ENCODE measurements around the gene DSTYK.

DNA sequence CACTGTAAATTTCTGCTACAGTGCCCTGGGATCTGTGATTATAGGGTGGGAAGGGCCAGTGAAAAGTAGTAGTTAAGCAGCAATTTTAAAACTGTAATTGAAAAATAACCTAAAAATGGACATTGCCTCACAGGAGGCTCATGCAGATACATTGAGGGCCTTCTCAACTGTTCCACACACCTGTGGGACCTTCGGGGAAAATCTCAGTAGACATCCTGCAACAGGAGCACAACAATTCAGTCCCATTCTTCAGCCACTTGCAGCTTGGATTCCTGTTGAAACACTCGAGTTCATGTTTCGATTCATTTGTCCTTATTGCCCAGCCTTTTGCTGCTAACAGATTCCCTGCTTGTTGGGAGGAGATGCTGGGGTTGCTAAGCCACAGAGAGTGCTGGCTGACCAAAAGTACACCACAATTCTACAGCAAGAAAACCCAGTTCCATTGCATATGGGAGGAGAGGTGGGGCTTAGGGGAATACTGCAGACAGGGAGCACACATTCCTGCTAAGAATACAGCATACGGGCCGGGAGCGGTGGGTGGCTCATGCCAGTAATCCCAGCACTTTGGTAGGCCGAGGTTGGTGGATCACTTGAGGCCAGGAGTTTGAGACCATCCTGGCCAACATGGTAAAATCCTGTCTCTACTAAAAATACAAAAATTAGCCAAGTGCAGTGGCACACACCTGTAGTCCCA lies 20.8 kb upstream of the DSTYK start:
- TF ChIP-seq CTCF (conservative IDR thresholded peaks at IDR 0.05) (no peak), ZFX (IDR thresholded peaks at IDR 0.05) (no peak)

Data from C4-2B (cell line).